ENCODE measurements around the gene PBX3. TPM values are rescaled to one million over a fixed set of nuclear protein-coding genes. Genes with fewer than 3 reads are reported as not detected.
A peak's percentile ranks its signal among the peaks of the same experiment; 100 is the strongest.

The PBX3 gene
- total RNA-seq, 1 donor from 2014 or later: 37.6 TPM

DNA sequence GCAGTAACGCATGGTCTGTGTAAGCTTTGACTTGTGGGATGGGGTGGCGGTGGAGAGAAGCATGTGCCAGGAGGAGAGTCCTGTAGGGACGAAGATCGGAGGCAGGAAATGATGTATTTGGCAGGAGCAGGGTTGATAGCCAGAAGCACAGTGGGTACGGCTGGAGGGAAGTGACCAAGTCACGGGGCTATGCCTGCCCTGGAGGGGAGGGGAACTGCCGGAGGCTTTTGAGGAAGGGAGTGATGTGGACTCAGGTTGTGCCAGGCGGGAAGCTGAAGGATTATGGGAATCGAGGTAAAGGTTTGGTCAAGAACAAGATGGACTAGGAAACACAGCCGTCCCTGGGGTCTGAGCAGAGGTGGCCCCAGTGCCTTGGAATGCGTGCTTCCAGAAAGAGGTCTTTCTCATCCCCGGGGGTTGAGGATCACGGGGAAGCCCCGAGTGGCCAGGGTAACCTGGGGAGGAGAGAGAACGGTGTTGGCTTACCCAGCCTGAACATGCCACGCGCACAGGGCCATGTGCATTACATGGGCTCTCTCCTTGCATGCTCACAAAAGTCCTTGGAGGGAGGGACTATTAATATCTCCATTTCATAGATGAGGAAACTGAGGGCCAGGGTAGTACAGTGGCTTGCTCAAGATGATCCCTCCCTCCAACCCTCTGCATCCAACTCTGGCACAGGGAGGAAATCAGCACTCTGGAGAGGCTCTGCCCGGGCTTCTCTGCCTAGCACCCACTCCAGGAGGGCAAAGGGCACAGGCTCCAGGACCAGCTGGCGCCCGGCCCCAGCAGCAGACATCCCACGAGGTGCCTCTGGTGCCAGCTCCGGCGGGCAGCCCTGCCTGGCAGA, 253.8 kb downstream of the PBX3 start:
- TF ChIP-seq, protein P1, sequence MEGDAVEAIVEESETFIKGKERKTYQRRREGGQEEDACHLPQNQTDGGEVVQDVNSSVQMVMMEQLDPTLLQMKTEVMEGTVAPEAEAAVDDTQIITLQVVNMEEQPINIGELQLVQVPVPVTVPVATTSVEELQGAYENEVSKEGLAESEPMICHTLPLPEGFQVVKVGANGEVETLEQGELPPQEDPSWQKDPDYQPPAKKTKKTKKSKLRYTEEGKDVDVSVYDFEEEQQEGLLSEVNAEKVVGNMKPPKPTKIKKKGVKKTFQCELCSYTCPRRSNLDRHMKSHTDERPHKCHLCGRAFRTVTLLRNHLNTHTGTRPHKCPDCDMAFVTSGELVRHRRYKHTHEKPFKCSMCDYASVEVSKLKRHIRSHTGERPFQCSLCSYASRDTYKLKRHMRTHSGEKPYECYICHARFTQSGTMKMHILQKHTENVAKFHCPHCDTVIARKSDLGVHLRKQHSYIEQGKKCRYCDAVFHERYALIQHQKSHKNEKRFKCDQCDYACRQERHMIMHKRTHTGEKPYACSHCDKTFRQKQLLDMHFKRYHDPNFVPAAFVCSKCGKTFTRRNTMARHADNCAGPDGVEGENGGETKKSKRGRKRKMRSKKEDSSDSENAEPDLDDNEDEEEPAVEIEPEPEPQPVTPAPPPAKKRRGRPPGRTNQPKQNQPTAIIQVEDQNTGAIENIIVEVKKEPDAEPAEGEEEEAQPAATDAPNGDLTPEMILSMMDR (IDR thresholded peaks at IDR 0.05; ENCODE audit: unreplicated experiment): no peak
- DNase-seq (ENCODE audit: low spot score): no peak
- H3K36me3 Mint-ChIP-seq (ENCODE audit: low read depth, unreplicated experiment): no peaks in the 10 kb centered on the region

DNA sequence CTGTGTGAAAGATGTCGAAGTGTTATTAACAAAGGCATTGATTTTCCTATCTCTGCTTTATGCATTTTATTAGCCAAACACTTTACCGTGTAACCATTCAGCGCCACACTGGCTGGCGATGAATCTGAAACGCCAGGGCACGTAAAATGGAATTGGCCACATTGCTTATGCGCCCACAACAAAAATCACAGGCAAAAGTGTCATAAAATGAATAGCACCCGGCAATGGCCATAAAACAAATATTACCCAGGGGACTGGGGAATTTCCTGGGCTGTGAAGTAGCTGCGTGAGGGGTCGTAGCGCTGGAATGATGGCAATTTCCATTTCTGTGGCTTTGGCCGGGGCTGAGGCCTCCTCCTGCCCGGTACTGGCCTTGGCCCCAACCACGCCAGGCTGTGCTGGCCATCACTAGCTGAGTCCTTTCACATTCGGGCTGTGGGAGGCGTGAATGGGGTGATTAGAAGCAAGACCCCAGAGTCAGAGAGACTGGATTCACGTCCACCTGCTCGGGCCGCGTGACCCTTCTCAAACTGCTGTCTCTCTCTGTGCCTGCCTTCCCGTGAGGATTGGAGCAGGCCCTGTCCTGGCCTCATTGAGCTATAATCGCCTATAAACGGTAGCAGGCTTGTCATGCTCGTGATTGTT, 254.5 kb downstream of the PBX3 start:
- H3K36me3 Mint-ChIP-seq (ENCODE audit: low read depth, unreplicated experiment): no peaks in the 10 kb centered on the region
- H3K27me3 Mint-ChIP-seq (ENCODE audit: unreplicated experiment): no peaks in the 10 kb centered on the region
- no peak for DNase-seq (ENCODE audit: low spot score)
- H3K27ac Mint-ChIP-seq (ENCODE audit: unreplicated experiment): no peak overlapping the region
- TF ChIP-seq, protein P1 (IDR thresholded peaks at IDR 0.05; ENCODE audit: unreplicated experiment): no peak
- H3K9me3 Mint-ChIP-seq (ENCODE audit: unreplicated experiment): no peaks in the 10 kb centered on the region
- no peaks in the 10 kb centered on the region for H3K4me1 Mint-ChIP-seq (ENCODE audit: unreplicated experiment)
- no peak overlapping the region for H3K4me3 Mint-ChIP-seq (ENCODE audit: unreplicated experiment)

More for the DNA sequence above, 253.8 kb downstream of the PBX3 start:
- Mint-ChIP-seq H3K27me3 (ENCODE audit: unreplicated experiment) (no peaks in the 10 kb centered on the region), H3K27ac (ENCODE audit: unreplicated experiment) (no peak overlapping the region), H3K9me3 (ENCODE audit: unreplicated experiment) (no peaks in the 10 kb centered on the region), H3K4me3 (ENCODE audit: unreplicated experiment) (no peak overlapping the region), H3K4me1 (ENCODE audit: unreplicated experiment) (no peaks in the 10 kb centered on the region)

DNA sequence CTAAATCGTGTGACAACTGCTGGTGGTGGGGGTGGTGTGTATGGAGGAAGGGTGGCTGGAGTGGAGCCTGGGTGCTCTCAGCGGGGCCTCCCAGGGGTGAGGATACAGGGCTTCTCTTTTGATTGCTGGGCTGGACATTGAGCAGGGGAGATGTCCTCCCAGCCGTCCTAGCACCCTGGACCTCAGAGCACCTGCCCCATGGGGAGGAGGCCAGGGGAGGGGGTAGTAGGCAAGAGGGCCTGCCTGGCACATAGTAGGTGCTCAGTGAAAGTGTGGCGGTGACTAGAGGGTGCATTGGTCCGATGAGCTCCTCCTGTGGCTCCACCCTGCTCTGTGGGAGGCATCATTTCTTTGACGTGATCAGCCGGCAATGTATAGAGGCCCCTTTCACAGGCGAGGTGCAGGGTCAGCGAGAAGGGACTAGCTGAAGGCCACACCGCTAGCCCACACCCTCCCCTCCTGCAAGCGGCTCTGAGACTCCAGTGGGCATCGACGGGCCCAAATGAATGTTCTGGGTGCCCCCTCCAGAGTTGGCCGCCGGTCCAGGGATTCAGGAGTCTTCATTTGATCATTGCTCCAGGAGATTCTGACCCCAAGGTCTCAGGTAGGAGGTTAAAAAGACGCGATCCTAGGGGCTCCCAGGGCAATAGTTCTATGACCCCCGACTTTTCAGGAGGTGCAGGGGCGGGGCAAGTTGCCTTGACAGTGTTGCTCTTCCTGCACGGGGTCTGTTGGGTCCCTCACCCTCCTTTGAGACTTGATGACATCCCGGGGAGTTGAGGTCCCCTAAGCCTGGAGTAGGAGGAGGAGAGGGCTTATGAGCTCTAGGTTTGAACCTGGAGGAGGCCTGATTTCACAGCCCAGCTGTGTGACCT, 255.5 kb downstream of the PBX3 start:
- Mint-ChIP-seq H3K9me3 (ENCODE audit: unreplicated experiment) (no peaks in the 10 kb centered on the region), H3K27ac (ENCODE audit: unreplicated experiment) (no peak overlapping the region), H3K4me3 (ENCODE audit: unreplicated experiment) (no peak overlapping the region), H3K36me3 (ENCODE audit: low read depth, unreplicated experiment) (peaks cover 3% of the 10 kb centered on the region), H3K4me1 (ENCODE audit: unreplicated experiment) (no peaks in the 10 kb centered on the region), H3K27me3 (ENCODE audit: unreplicated experiment) (no peaks in the 10 kb centered on the region)
- TF ChIP-seq, protein P1 (IDR thresholded peaks at IDR 0.05; ENCODE audit: unreplicated experiment): no peak
- DNase-seq (ENCODE audit: low spot score): no peak

DNA sequence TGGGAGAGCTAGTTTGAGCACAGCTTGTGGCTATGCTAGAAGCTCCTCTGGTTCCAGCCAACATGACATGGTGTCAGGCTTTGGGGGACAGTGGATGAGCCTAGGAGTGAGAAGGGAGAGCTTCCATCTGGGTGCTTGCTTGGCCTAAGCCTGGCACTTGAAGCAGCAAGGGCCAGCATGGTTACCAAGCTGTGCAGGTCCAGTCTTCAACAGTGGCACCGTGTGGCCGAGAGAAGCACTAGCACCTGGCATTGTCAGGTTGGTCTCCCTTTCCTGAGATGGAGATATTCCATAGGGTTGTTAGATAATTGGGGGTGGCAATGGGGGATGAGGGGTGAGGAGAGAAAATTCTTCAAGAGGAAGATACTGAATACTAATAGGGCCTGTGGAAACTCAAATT, 261.9 kb downstream of the PBX3 start:
- Mint-ChIP-seq H3K4me3 (ENCODE audit: unreplicated experiment) (no peak overlapping the region), H3K36me3 (ENCODE audit: low read depth, unreplicated experiment) (peaks cover 17% of the 10 kb centered on the region), H3K9me3 (ENCODE audit: unreplicated experiment) (peaks cover 4% of the 10 kb centered on the region), H3K27ac (ENCODE audit: unreplicated experiment) (no peak overlapping the region), H3K4me1 (ENCODE audit: unreplicated experiment) (no peaks in the 10 kb centered on the region), H3K27me3 (ENCODE audit: unreplicated experiment) (peaks cover 4% of the 10 kb centered on the region)
- TF ChIP-seq, protein P1 (IDR thresholded peaks at IDR 0.05; ENCODE audit: unreplicated experiment): peak; percentile 21
- DNase-seq (ENCODE audit: low spot score): no peak

Measured in endothelial cell (in vitro differentiated cells).